Progenitor cell of endocrine pancreas (in vitro differentiated cells): Measurements from ENCODE around the gene ABAT. TPM values are rescaled to one million over a fixed set of nuclear protein-coding genes. Genes with fewer than 3 reads are reported as not detected.
"Not testable (repeated sequence)": the region's sequence is repeated elsewhere in the genome, so short reads cannot be mapped to it uniquely, and the experiment has no call there.

Experiments
- DNase-seq: peaks from one replicate; pipeline ENCODE4 v3.0.0; 2021; ENCODE audit warnings: low spot score; ENCODE audit not compliant: unreplicated experiment
- H3K27ac Mint-ChIP-seq: 2 replicates; pipeline ENCODE4 v1.8.0; 2021; ENCODE audit warnings: mild to moderate bottlenecking, moderate library complexity, mixed read lengths
- H3K27me3 Mint-ChIP-seq: 2 replicates; pipeline ENCODE4 v1.8.0; 2021; ENCODE audit warnings: mixed read lengths
- H3K36me3 Mint-ChIP-seq: 2 replicates; pipeline ENCODE4 v1.8.0; 2022; ENCODE audit warnings: mixed read lengths; ENCODE audit not compliant: insufficient read depth
- H3K4me1 Mint-ChIP-seq: 2 replicates; pipeline ENCODE4 v1.8.0; 2021; ENCODE audit warnings: low read depth, mixed read lengths
- H3K4me3 Mint-ChIP-seq: 2 replicates; pipeline ENCODE4 v1.8.0; 2021; ENCODE audit warnings: low read depth, mild to moderate bottlenecking, moderate library complexity, mixed read lengths
- H3K9me3 Mint-ChIP-seq: 2 replicates; pipeline ENCODE4 v1.8.0; 2021; ENCODE audit warnings: low read depth, mixed read lengths
- CTCF ChIP-seq: fragments of 200-600 bp; sonication (generic); IDR thresholded peaks from one replicate; pipeline ENCODE4 v1.5.0; 2021; ENCODE audit warnings: antibody characterized with exemption, mild to moderate bottlenecking; ENCODE audit not compliant: unreplicated experiment
- total RNA-seq: library from RNA; stranded (reverse); gene quantifications from 2 replicates; pipeline ENCODE4 v1.2.1, GENCODE V29; 2021

Gene ABAT
- total RNA-seq, 1 donor from 2014 or later = 24.7 TPM

GRCh38 chr16:8651958-8652357, 22.5 kb upstream of the ABAT start:
- Mint-ChIP-seq H3K4me1 (peaks cover 11% of the 10 kb centered on the region), H3K27ac (peak overlapping the region; percentile 49), H3K36me3 (peaks cover 12% of the 10 kb centered on the region)
- H3K9me3 Mint-ChIP-seq, H3K27me3 Mint-ChIP-seq, H3K4me3 Mint-ChIP-seq, DNase-seq: not testable (repeated sequence)
- peak; percentile 44 for TF ChIP-seq CTCF

GRCh38 chr16:8655184-8655717, 19.2 kb upstream of the ABAT start:
- H3K4me3 Mint-ChIP-seq = no peak overlapping the region

GRCh38 chr16:8656376-8656775, 18.0 kb upstream of the ABAT start:
- no peak for DNase-seq
- Mint-ChIP-seq H3K9me3 (no peaks in the 10 kb centered on the region), H3K36me3 (no peaks in the 10 kb centered on the region), H3K27ac (no peak overlapping the region), H3K27me3 (peaks cover 11% of the 10 kb centered on the region), H3K4me1 (peaks cover 11% of the 10 kb centered on the region), H3K4me3 (no peak overlapping the region)
- TF ChIP-seq CTCF = no peak

More at GRCh38 chr16:8655184-8655717, 19.2 kb upstream of the ABAT start:
- no peak for DNase-seq
- peak; percentile 59 for TF ChIP-seq CTCF
- Mint-ChIP-seq H3K27ac (no peak overlapping the region), H3K36me3 (no peaks in the 10 kb centered on the region), H3K27me3 (peaks cover 9% of the 10 kb centered on the region), H3K9me3 (no peaks in the 10 kb centered on the region), H3K4me1 (peaks cover 11% of the 10 kb centered on the region)

GRCh38 chr16:8660841-8661301, 13.5 kb upstream of the ABAT start:
- TF ChIP-seq CTCF = peak; percentile 76
- peak overlapping the region; percentile 59 for H3K27ac Mint-ChIP-seq
- H3K4me1 Mint-ChIP-seq = no peaks in the 10 kb centered on the region
- DNase-seq = peak; percentile 60
- H3K27me3 Mint-ChIP-seq = peaks cover 16% of the 10 kb centered on the region
- H3K9me3 Mint-ChIP-seq = no peaks in the 10 kb centered on the region
- no peaks in the 10 kb centered on the region for H3K36me3 Mint-ChIP-seq
- no peak overlapping the region for H3K4me3 Mint-ChIP-seq

- TF ChIP-seq CTCF = no peak
- Mint-ChIP-seq H3K4me1 (no peaks in the 10 kb centered on the region), H3K36me3 (no peaks in the 10 kb centered on the region), H3K27ac (no peak overlapping the region), H3K9me3 (no peaks in the 10 kb centered on the region), H3K27me3 (peaks cover 20% of the 10 kb centered on the region), H3K4me3 (no peak overlapping the region)
- DNase-seq = no peak
Observed at GRCh38 chr16:8661703-8662102, 12.7 kb upstream of the ABAT start.
